ENCODE data around the gene NOTCH3.

The NOTCH3 gene

GRCh38 chr19:15195371-15196334 lies 5.1 kb downstream of the NOTCH3 start:
- no peak for DNase-seq

GRCh38 chr19:15194938-15195337 lies 5.9 kb downstream of the NOTCH3 start:
- no peak for DNase-seq

GRCh38 chr19:15191982-15192381 lies 8.8 kb downstream of the NOTCH3 start:
- no peak for DNase-seq

GRCh38 chr19:15191514-15191913 lies 9.3 kb downstream of the NOTCH3 start:
- DNase-seq = no peak

GRCh38 chr19:15188851-15189250 lies 11.9 kb downstream of the NOTCH3 start:
- DNase-seq = no peak

GRCh38 chr19:15187026-15188007 lies 13.5 kb downstream of the NOTCH3 start:
- no peak for DNase-seq

GRCh38 chr19:15185188-15185587 lies 15.6 kb downstream of the NOTCH3 start:
- no peak for DNase-seq

GRCh38 chr19:15184776-15185175 lies 16.0 kb downstream of the NOTCH3 start:
- no peak for DNase-seq

- DNase-seq = no peak
Measured at GRCh38 chr19:15181394-15181793, 19.4 kb downstream of the NOTCH3 start.

GRCh38 chr19:15180451-15181390 lies 20.1 kb downstream of the NOTCH3 start:
- no peak for DNase-seq

GRCh38 chr19:15178629-15179308 lies 22.0 kb downstream of the NOTCH3 start:
- no peak for DNase-seq

- peak; percentile 62 to 76 (median 68) for DNase-seq
Measured at GRCh38 chr19:15177269-15178116, 23.3 kb downstream of the NOTCH3 start.

- DNase-seq = no peak
Measured at GRCh38 chr19:15175609-15176008, 25.2 kb downstream of the NOTCH3 start.

GRCh38 chr19:15173746-15174404 lies 26.9 kb downstream of the NOTCH3 start:
- DNase-seq = no peak

- no peak for DNase-seq
Measured at GRCh38 chr19:15170345-15170744, 30.4 kb downstream of the NOTCH3 start.

- no peak for DNase-seq
Measured at GRCh38 chr19:15169541-15170285, 31.1 kb downstream of the NOTCH3 start.

GRCh38 chr19:15166700-15167099 lies 34.1 kb downstream of the NOTCH3 start:
- no peak for DNase-seq

- DNase-seq = no peak
Measured at GRCh38 chr19:15161028-15161984, 39.5 kb downstream of the NOTCH3 start.

Measured in activated CD4-positive, CD25-positive, alpha-beta regulatory T cell (primary cell).